K562 (cell line): ENCODE results near the gene METTL18. TPM values are rescaled to one million over a fixed set of nuclear protein-coding genes. Genes with fewer than 3 reads are reported as not detected.

Experiments
- ATAC-seq: fragments of 200-7000 bp; cut with Tn5 transposase; 3 replicates; pipeline ENCODE4 v1.9.1; 2020; ENCODE audit warnings: moderate library complexity
- BruUV-seq: library from RNA; stranded (reverse); fragments of 400-500 nt; replicated peaks from 2 replicates; lab custom pipeline; 2021; lab: Mats Ljungman, UMichigan
- CTCF ChIA-PET: fragments of 300-600 bp; formaldehyde crosslinking; extraction: SDS; loops from one replicate; lab custom pipeline; 2021; ENCODE audit warnings: low intra/inter-chr PET ratio; lab: Yijun Ruan, JAX
- POLR2A ChIA-PET: fragments of 300-600, 350-650 bp; sonication (Branson Sonifier 250); formaldehyde crosslinking; extraction: SDS; loops from one replicate; lab custom pipeline; 2021; ENCODE audit warnings: antibody characterized with exemption, inconsistent platforms; lab: Yijun Ruan, JAX
- DNase-seq, 4 experiments: peaks; one replicate each; pipeline versions ENCODE4 v3.0.0 to v3.0.0-alpha.2; 2011 to 2018; ENCODE audit warnings: low spot score in 3 of 4, mixed read lengths in 3 of 4; ENCODE audit errors: extremely low read depth in 1 of 4
- FAIRE-seq: peaks from 2 replicates; lab custom pipeline; 2011; peaks lifted over from hg19 to GRCh38; lab: Jason Lieb, UNC
- H2AFZ ChIP-seq: 2 replicates; pipeline ENCODE4 v1.6.0; 2011; ENCODE audit warnings: low read depth, low read length, control low read depth, inconsistent platforms
- H3K27ac ChIP-seq: fragments of 200-600 bp; 3 replicates; pipeline ENCODE4 v1.8.0; 2011; ENCODE audit warnings: low read depth, mild to moderate bottlenecking, control low read depth, inconsistent platforms, low read length, moderate library complexity, mixed read lengths; ENCODE audit errors: extremely low read depth
- H3K27me3 ChIP-seq, 2 experiments: fragments of 300-600 bp in 1 of 2; 2 replicates in 1 of 2; 3 replicates in 1 of 2; pipeline versions ENCODE4 v1.6.0 to v1.8.0; 2011; ENCODE audit warnings: inconsistent platforms in 2 of 2, low read length in 2 of 2, mild to moderate bottlenecking in 1 of 2, mixed read lengths in 1 of 2, moderate library complexity in 1 of 2; ENCODE audit not compliant: control insufficient read depth in 2 of 2, insufficient read depth in 2 of 2
- H3K36me3 ChIP-seq: fragments of 300-600 bp; 3 replicates; pipeline ENCODE4 v1.8.0; 2011; ENCODE audit warnings: mild to moderate bottlenecking, low read length, inconsistent platforms; ENCODE audit not compliant: control insufficient read depth, insufficient read depth
- H3K4me1 ChIP-seq, 2 experiments: fragments of 200-600 bp in 1 of 2; replicated peaks in 1 of 2; 2 replicates in 1 of 2; 3 replicates in 1 of 2; pipeline versions ENCODE4 v1.5.1 to v1.8.0; 2011; ENCODE audit warnings: inconsistent platforms in 2 of 2, low read length in 2 of 2, mild to moderate bottlenecking in 1 of 2, mixed read lengths in 1 of 2, moderate library complexity in 1 of 2; ENCODE audit not compliant: control insufficient read depth in 2 of 2, insufficient read depth in 2 of 2
- H3K4me2 ChIP-seq: 2 replicates; pipeline ENCODE4 v1.6.1; 2011; ENCODE audit warnings: low read length, control low read depth, inconsistent platforms, mixed read lengths; ENCODE audit not compliant: insufficient read depth
- H3K4me3 ChIP-seq: fragments of 200-600 bp; sonication (generic), shearing (Covaris generic); 2 replicates; pipeline ENCODE4 v1.5.1; 2016; ENCODE audit warnings: control low read depth, inconsistent platforms
- H3K79me2 ChIP-seq: fragments of 200-600 bp; 3 replicates; pipeline ENCODE4 v1.8.0; 2011; ENCODE audit warnings: low read length, inconsistent platforms; ENCODE audit not compliant: control insufficient read depth, insufficient read depth
- H3K9ac ChIP-seq, 2 experiments: 2 replicates each; pipeline versions ENCODE4 v1.6.0 to v1.6.1; 2011; ENCODE audit warnings: low read depth in 2 of 2, low read length in 2 of 2, control low read depth in 1 of 2, inconsistent platforms in 1 of 2, mild to moderate bottlenecking in 1 of 2, mixed read lengths in 1 of 2; ENCODE audit not compliant: insufficient read depth in 1 of 2
- H3K9me1 ChIP-seq: one replicate; pipeline ENCODE4 v1.6.0; 2011; ENCODE audit warnings: inconsistent platforms, mild to moderate bottlenecking, low read length, moderate library complexity; ENCODE audit not compliant: control insufficient read depth, insufficient read depth
- H3K9me3 ChIP-seq: replicated peaks from 2 replicates; pipeline ENCODE4 v1.5.1; 2011; ENCODE audit warnings: low read depth, low read length, inconsistent platforms; ENCODE audit not compliant: control insufficient read depth, insufficient read depth
- H4K20me1 ChIP-seq: replicated peaks from 2 replicates; pipeline ENCODE4 v1.6.1; 2011; ENCODE audit warnings: low read length, inconsistent platforms, mixed read lengths; ENCODE audit not compliant: control insufficient read depth, insufficient read depth
- CHD2 ChIP-seq: IDR thresholded peaks from 2 replicates; pipeline ENCODE4 v1.6.1; 2011; ENCODE audit warnings: low read depth, low read length
- HMG20A ChIP-seq: fragments of 450-650 bp; formaldehyde crosslinking; conservative IDR thresholded peaks from 2 replicates; pipeline ENCODE4 v1.4.0; 2020; ENCODE audit warnings: mild to moderate bottlenecking, mixed read lengths
- JUNB ChIP-seq: fragments of 450-650 bp; formaldehyde crosslinking; conservative IDR thresholded peaks from 2 replicates; pipeline ENCODE4 v1.4.0; 2020; ENCODE audit warnings: mild to moderate bottlenecking
- POLR2A ChIP-seq: fragments of 450-650 bp; conservative IDR thresholded peaks from 2 replicates; pipeline ENCODE4 v1.6.1; 2016
- POLR3G ChIP-seq: IDR thresholded peaks from 2 replicates; pipeline ENCODE4 v1.6.1; 2011; ENCODE audit not compliant: insufficient read length, insufficient replicate concordance; ENCODE audit errors: extremely low read depth
- RB1 ChIP-seq: fragments of 450-650 bp; IDR thresholded peaks from 2 replicates; pipeline ENCODE4 v1.6.1; 2017; ENCODE audit warnings: low read depth, mild to moderate bottlenecking
- STAG1 ChIP-seq: sonication (generic); formaldehyde crosslinking; IDR thresholded peaks from 2 replicates; pipeline ENCODE4 v1.5.0; 2020; ENCODE audit warnings: missing genetic modification reagents, borderline replicate concordance
- YBX1 ChIP-seq: fragments of 450-650 bp; IDR thresholded peaks from 2 replicates; pipeline ENCODE4 v1.7.1; 2016; ENCODE audit warnings: mild to moderate bottlenecking
- ZNF217 ChIP-seq: sonication (generic); formaldehyde crosslinking; IDR thresholded peaks from 2 replicates; pipeline ENCODE4 v1.8.0; 2022; ENCODE audit warnings: mild to moderate bottlenecking, missing genetic modification reagents
- WGBS: fragments of 100-300 bp; shearing (Covaris generic); methylation state at CpG from one replicate; pipeline ENCODE4 v1.1.6; 2016; ENCODE audit warnings: low coverage, mixed read lengths; ENCODE audit not compliant: insufficient coverage; ENCODE audit errors: missing lambda C conversion rate; 5-methylcytosine and 5-hydroxymethylcytosine counted together
- in situ Hi-C: fragments of 300-500 bp; cut with MboI; formaldehyde crosslinking; loops from 4 replicates; pipeline ENCODE4 v1.15.0; 2018; ENCODE audit warnings: inconsistent platforms, mixed read lengths
- intact Hi-C: fragments of 100-400 bp; cut with micrococcal nuclease; formaldehyde crosslinking; loops from 2 replicates; pipeline ENCODE4 v1.14.2; 2022
- polyA plus RNA-seq, 8 experiments: library from polyadenylated mRNA; depleted of rRNA in 4 of 8; stranded (reverse) in 5 of 8; unstranded in 3 of 8; fragments of >200 nt; fragmentation: Nextera tagmentation in 2 of 8; fragmentation: Illumina TruSeq in 1 of 8; extraction: Ambion mirVana in 2 of 8; extraction: Trizol in 1 of 8; gene quantifications; 2 replicates each; pipeline versions ENCODE4 v1.2.1 to v1.2.3, GENCODE V29; 2011 to 2014; ENCODE audit warnings: inconsistent platforms in 1 of 8, missing spikeins in 1 of 8
- total RNA-seq, 7 experiments: library from RNA; depleted of rRNA in 6 of 7; stranded (reverse); fragments of >200 nt in 6 of 7; fragmentation: Illumina TruSeq in 2 of 7; extraction: Trizol in 2 of 7; gene quantifications; 2 replicates each; pipeline versions ENCODE4 v1.2.1 to v1.2.3, GENCODE V29; 2011 to 2021; ENCODE audit warnings: low replicate concordance in 1 of 7
- TF ChIP-seq, protein P1 (sequence below): fragments of 200-800 bp; sonication (Bioruptor generic); IDR thresholded peaks from 2 replicates; pipeline ENCODE4 v1.6.1; 2017; ENCODE audit warnings: missing genetic modification characterization, missing compliant biosample characterization

METTL18 gene
- total and polyA plus RNA-seq, 9 of the 15 experiments (the other 6 are each of a cell fraction or from before 2014, with no cell fraction given), result 9.5 to 40.2 (median 14.7) TPM

DNA sequence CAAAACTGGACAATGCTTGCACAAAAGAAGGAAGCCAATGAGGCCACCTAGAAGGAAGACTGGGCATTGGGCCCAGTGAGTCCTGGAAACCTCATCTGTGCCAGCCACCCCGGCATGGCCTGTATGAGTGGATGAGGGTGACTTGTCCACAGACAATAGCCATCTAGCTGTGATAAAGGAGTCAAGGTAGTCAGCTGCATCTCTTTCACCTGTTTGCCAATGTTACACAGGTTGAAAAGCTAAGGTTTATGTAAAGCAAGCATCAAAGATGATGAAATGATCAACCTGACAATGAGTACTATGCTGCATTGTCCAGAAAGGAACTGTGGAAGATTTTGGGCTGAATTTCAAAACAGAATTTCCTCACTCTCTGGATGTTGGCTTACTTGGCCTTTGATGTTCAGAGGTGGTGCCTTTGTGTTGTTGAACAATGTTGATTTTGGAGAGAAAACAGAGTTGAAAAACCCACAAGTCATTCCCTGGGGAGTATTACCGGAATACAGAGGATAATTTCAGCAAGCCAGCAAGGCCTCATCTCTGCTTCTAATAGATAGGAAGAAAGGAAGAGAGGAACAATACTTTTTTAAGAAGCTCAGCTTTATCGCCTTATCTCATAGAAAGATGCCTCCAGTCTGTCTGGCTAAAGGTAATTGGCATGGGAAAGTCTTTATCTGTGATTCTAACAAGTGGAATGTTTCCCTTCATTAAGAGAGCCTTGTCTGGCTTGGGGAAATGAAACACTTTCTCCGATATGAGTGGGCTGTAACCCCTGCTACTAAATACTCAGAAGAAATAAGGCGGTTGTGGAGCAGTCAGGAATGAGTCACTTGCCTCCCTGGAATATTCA is 49.5 kb downstream of the METTL18 start:
- CTCF ChIA-PET, result no interaction called here
- intact Hi-C loops, result no loop called here
- Histone ChIP-seq H3K9me3 (no peaks in the 10 kb centered on the region), H3K9ac (no peak overlapping the region), H2AFZ (no peak overlapping the region), H3K9me1 (no peaks in the 10 kb centered on the region), H4K20me1 (no peaks in the 10 kb centered on the region), H3K36me3 (no peaks in the 10 kb centered on the region), H3K4me1 (no peaks in the 10 kb centered on the region), H3K79me2 (no peaks in the 10 kb centered on the region), H3K4me2 (no peak overlapping the region), H3K27ac (no peak overlapping the region), H3K27me3 (no peaks in the 10 kb centered on the region), H3K4me3 (no peak overlapping the region)
- WGBS, result 1% methylated on average over 5 of the region's 5 CpGs
- ATAC-seq (no peak), DNase-seq (no peak), FAIRE-seq (no peak)
- POLR2A ChIA-PET, result no interaction called here
- no TSS peak for BruUV-seq
- TF ChIP-seq POLR3G, result no peak
- no peak for TF ChIP-seq HMG20A (CRISPR knock-in tag)
- TF ChIP-seq RB1, result no peak
- no peak for TF ChIP-seq POLR2A
- no peak for TF ChIP-seq YBX1
- no peak for TF ChIP-seq STAG1 (CRISPR knock-in tag)
- no peak for TF ChIP-seq ZNF217
- TF ChIP-seq JUNB (CRISPR knock-in tag), result no peak
- TF ChIP-seq CHD2, result no peak
- TF ChIP-seq, protein P1, sequence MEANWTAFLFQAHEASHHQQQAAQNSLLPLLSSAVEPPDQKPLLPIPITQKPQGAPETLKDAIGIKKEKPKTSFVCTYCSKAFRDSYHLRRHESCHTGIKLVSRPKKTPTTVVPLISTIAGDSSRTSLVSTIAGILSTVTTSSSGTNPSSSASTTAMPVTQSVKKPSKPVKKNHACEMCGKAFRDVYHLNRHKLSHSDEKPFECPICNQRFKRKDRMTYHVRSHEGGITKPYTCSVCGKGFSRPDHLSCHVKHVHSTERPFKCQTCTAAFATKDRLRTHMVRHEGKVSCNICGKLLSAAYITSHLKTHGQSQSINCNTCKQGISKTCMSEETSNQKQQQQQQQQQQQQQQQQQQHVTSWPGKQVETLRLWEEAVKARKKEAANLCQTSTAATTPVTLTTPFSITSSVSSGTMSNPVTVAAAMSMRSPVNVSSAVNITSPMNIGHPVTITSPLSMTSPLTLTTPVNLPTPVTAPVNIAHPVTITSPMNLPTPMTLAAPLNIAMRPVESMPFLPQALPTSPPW, result no peak
- in situ Hi-C loops, result no loop called here

Other genes starting within 250 kb of the METTL18 start
- gene F5, start 208.4 kb downstream of the METTL18 start, total RNA-seq (2014; rRNA removed), result not detected in 2 replicates
- gene F5, start 208.4 kb downstream of the METTL18 start, total RNA-seq (2014; rRNA removed; fragmentation: Illumina TruSeq; extraction: Trizol), result not detected in 2 replicates
- not detected in 2 replicates for gene F5, start 208.4 kb downstream of the METTL18 start, total RNA-seq (2015; rRNA removed; fragmentation: Illumina TruSeq; extraction: Trizol)
- 0.07 and 0.13 TPM in 2 replicates for gene F5, start 208.4 kb downstream of the METTL18 start, total RNA-seq (2021)
- not detected in 2 replicates for gene F5, start 208.4 kb downstream of the METTL18 start, polyA plus RNA-seq (2011; rRNA removed)
- not detected in 2 replicates for gene F5, start 208.4 kb downstream of the METTL18 start, polyA plus RNA-seq (2014; fragmentation: Illumina TruSeq; extraction: Trizol)
- not detected for gene F5, start 208.4 kb downstream of the METTL18 start, polyA plus RNA-seq (2014; fragmentation: Nextera tagmentation; extraction: Ambion mirVana)
- gene F5, start 208.4 kb downstream of the METTL18 start, polyA plus RNA-seq (2014; rRNA removed), result 0.03 TPM in 1 of 2 replicates, not detected in the other
- not detected in 2 replicates for gene SELP, start 164.8 kb downstream of the METTL18 start, total RNA-seq (2014; rRNA removed)
- gene SELP, start 164.8 kb downstream of the METTL18 start, total RNA-seq (2014; rRNA removed; fragmentation: Illumina TruSeq; extraction: Trizol), result not detected in 2 replicates
- not detected in 2 replicates for gene SELP, start 164.8 kb downstream of the METTL18 start, total RNA-seq (2015; rRNA removed; fragmentation: Illumina TruSeq; extraction: Trizol)
- not detected in 2 replicates for gene SELP, start 164.8 kb downstream of the METTL18 start, total RNA-seq (2021)
- not detected in 2 replicates for gene SELP, start 164.8 kb downstream of the METTL18 start, polyA plus RNA-seq (2011; rRNA removed)
- not detected in 2 replicates for gene SELP, start 164.8 kb downstream of the METTL18 start, polyA plus RNA-seq (2014; fragmentation: Illumina TruSeq; extraction: Trizol)
- not detected for gene SELP, start 164.8 kb downstream of the METTL18 start, polyA plus RNA-seq (2014; fragmentation: Nextera tagmentation; extraction: Ambion mirVana)
- not detected in 2 replicates for gene SELP, start 164.8 kb downstream of the METTL18 start, polyA plus RNA-seq (2014; rRNA removed)
- gene SELL, start 83.3 kb downstream of the METTL18 start, total RNA-seq (2014; rRNA removed), result not detected in 2 replicates
- gene SELL, start 83.3 kb downstream of the METTL18 start, total RNA-seq (2014; rRNA removed; fragmentation: Illumina TruSeq; extraction: Trizol), result not detected in 2 replicates
- not detected in 2 replicates for gene SELL, start 83.3 kb downstream of the METTL18 start, total RNA-seq (2015; rRNA removed; fragmentation: Illumina TruSeq; extraction: Trizol)
- gene SELL, start 83.3 kb downstream of the METTL18 start, total RNA-seq (2021), result 0.51 and 1.1 TPM in 2 replicates
- gene SELL, start 83.3 kb downstream of the METTL18 start, polyA plus RNA-seq (2011; rRNA removed), result not detected in 2 replicates
- gene SELL, start 83.3 kb downstream of the METTL18 start, polyA plus RNA-seq (2014; fragmentation: Illumina TruSeq; extraction: Trizol), result not detected in 2 replicates
- not detected for gene SELL, start 83.3 kb downstream of the METTL18 start, polyA plus RNA-seq (2014; fragmentation: Nextera tagmentation; extraction: Ambion mirVana)
- not detected in 2 replicates for gene SELL, start 83.3 kb downstream of the METTL18 start, polyA plus RNA-seq (2014; rRNA removed)
- not detected in 2 replicates for gene SELE, start 60.8 kb downstream of the METTL18 start, total RNA-seq (2014; rRNA removed)
- gene SELE, start 60.8 kb downstream of the METTL18 start, total RNA-seq (2014; rRNA removed; fragmentation: Illumina TruSeq; extraction: Trizol), result not detected in 2 replicates
- not detected in 2 replicates for gene SELE, start 60.8 kb downstream of the METTL18 start, total RNA-seq (2015; rRNA removed; fragmentation: Illumina TruSeq; extraction: Trizol)
- gene SELE, start 60.8 kb downstream of the METTL18 start, total RNA-seq (2021), result not detected in 2 replicates
- gene SELE, start 60.8 kb downstream of the METTL18 start, polyA plus RNA-seq (2011; rRNA removed), result not detected in 2 replicates
- not detected in 2 replicates for gene SELE, start 60.8 kb downstream of the METTL18 start, polyA plus RNA-seq (2014; fragmentation: Illumina TruSeq; extraction: Trizol)
- under 1 TPM in 1 of 2 experiments, not detected in 1; 0.08 TPM for gene SELE, start 60.8 kb downstream of the METTL18 start, polyA plus RNA-seq (2014; fragmentation: Nextera tagmentation; extraction: Ambion mirVana)
- not detected in 2 replicates for gene SELE, start 60.8 kb downstream of the METTL18 start, polyA plus RNA-seq (2014; rRNA removed)
- 4.4 and 5.5 TPM in 2 replicates for gene SCYL3, start 99.0 kb upstream of the METTL18 start, total RNA-seq (2014; rRNA removed)
- gene SCYL3, start 99.0 kb upstream of the METTL18 start, total RNA-seq (2014; rRNA removed; fragmentation: Illumina TruSeq; extraction: Trizol), result 8.2 and 8.7 TPM in 2 replicates
- gene SCYL3, start 99.0 kb upstream of the METTL18 start, total RNA-seq (2015; rRNA removed; fragmentation: Illumina TruSeq; extraction: Trizol), result 6.6 and 7.9 TPM in 2 replicates
- 7.4 and 7.5 TPM in 2 replicates for gene SCYL3, start 99.0 kb upstream of the METTL18 start, total RNA-seq (2021)
- gene SCYL3, start 99.0 kb upstream of the METTL18 start, polyA plus RNA-seq (2011; rRNA removed), result 9.6 and 11.4 TPM in 2 replicates
- 6.4 and 6.8 TPM in 2 replicates for gene SCYL3, start 99.0 kb upstream of the METTL18 start, polyA plus RNA-seq (2014; fragmentation: Illumina TruSeq; extraction: Trizol)
- 1 to 10 TPM; 3.6 to 5.7 TPM for gene SCYL3, start 99.0 kb upstream of the METTL18 start, polyA plus RNA-seq (2014; fragmentation: Nextera tagmentation; extraction: Ambion mirVana)
- 4.4 and 7.1 TPM in 2 replicates for gene SCYL3, start 99.0 kb upstream of the METTL18 start, polyA plus RNA-seq (2014; rRNA removed)